Calu3 (cell line): ENCODE measurements around the gene PTPN1. TPM values are rescaled to one million over a fixed set of nuclear protein-coding genes. Genes with fewer than 3 reads are reported as not detected.

ENCODE experiments used
- BruUV-seq: library from RNA; stranded (reverse); fragments of 400-500 nt; replicated peaks from 2 replicates; lab custom pipeline; 2021; lab: Mats Ljungman, UMichigan
- CTCF ChIA-PET: fragments of 300-600 bp; sonication (Branson Sonifier 250); formaldehyde crosslinking; loops from one replicate; lab custom pipeline; 2022; ENCODE audit warnings: antibody characterized with exemption; lab: Charles Lee
- DNase-seq: peaks from one replicate; pipeline ENCODE4 v3.0.0; 2022
- H3K27ac Mint-ChIP-seq: one replicate; pipeline ENCODE4 v1.8.0; 2022; ENCODE audit warnings: mixed read lengths; ENCODE audit not compliant: unreplicated experiment
- H3K27me3 Mint-ChIP-seq: one replicate; pipeline ENCODE4 v1.8.0; 2022; ENCODE audit warnings: mixed read lengths; ENCODE audit not compliant: unreplicated experiment
- H3K36me3 Mint-ChIP-seq: one replicate; pipeline ENCODE4 v1.8.0; 2022; ENCODE audit warnings: mild to moderate bottlenecking, moderate library complexity, mixed read lengths; ENCODE audit not compliant: insufficient read depth, unreplicated experiment
- H3K4me1 Mint-ChIP-seq: one replicate; pipeline ENCODE4 v1.8.0; 2022; ENCODE audit warnings: mild to moderate bottlenecking, low read depth, mixed read lengths; ENCODE audit not compliant: unreplicated experiment
- H3K4me3 Mint-ChIP-seq: one replicate; pipeline ENCODE4 v1.8.0; 2022; ENCODE audit warnings: mild to moderate bottlenecking, low read depth, moderate library complexity, mixed read lengths; ENCODE audit not compliant: unreplicated experiment
- H3K9me3 Mint-ChIP-seq: one replicate; pipeline ENCODE4 v1.8.0; 2022; ENCODE audit warnings: low read depth, mixed read lengths; ENCODE audit not compliant: unreplicated experiment
- CTCF ChIP-seq: fragments of 200-600 bp; IDR thresholded peaks from one replicate; pipeline ENCODE4 v1.8.0; 2022; ENCODE audit warnings: antibody characterized with exemption; ENCODE audit not compliant: unreplicated experiment
- intact Hi-C: fragments of 100-400 bp; cut with micrococcal nuclease; formaldehyde crosslinking; loops from one replicate; pipeline ENCODE4 v1.10.0; 2022; ENCODE audit not compliant: unreplicated experiment
- total RNA-seq: library from RNA; stranded (reverse); gene quantifications from 2 replicates; pipeline ENCODE4 v1.2.3, GENCODE V29; 2022

The PTPN1 gene
- total RNA-seq, 1 experiment from 2014 or later = 58.5 TPM

GRCh38 chr20:50484271-50484976, 25.8 kb upstream of the PTPN1 start:
- no peak for TF ChIP-seq CTCF
- Mint-ChIP-seq H3K36me3 (peaks cover 6% of the 10 kb centered on the region), H3K4me1 (peaks cover 14% of the 10 kb centered on the region), H3K9me3 (peaks cover 3% of the 10 kb centered on the region), H3K4me3 (peak overlapping the region; percentile 65), H3K27ac (peak overlapping the region; percentile 58), H3K27me3 (no peaks in the 10 kb centered on the region)
- CTCF ChIA-PET = interaction anchor here (0.9 to 1.2 kb wide), 2 partner anchors 80 to 104 kb away, joined by 3 to 4 read pairs; no protein-coding TSS in a partner anchor
- BruUV-seq = no TSS peak
- DNase-seq = no peak
- intact Hi-C loops = no loop called here

GRCh38 chr20:50487397-50487796, 22.8 kb upstream of the PTPN1 start:
- Mint-ChIP-seq H3K36me3 (peaks cover 6% of the 10 kb centered on the region), H3K4me1 (peaks cover 18% of the 10 kb centered on the region), H3K4me3 (no peak overlapping the region), H3K27me3 (no peaks in the 10 kb centered on the region), H3K27ac (no peak overlapping the region), H3K9me3 (peaks cover 3% of the 10 kb centered on the region)
- intact Hi-C loops = no loop called here
- TF ChIP-seq CTCF = no peak
- CTCF ChIA-PET = interaction anchor here (0.6 to 1.2 kb wide), 4 partner anchors 16 to 87 kb away, joined by 3 to 5 read pairs (median 3); no protein-coding TSS in a partner anchor
- no TSS peak for BruUV-seq
- no peak for DNase-seq

GRCh38 chr20:50488236-50488806, 21.9 kb upstream of the PTPN1 start:
- no peak overlapping the region for H3K4me3 Mint-ChIP-seq
- no peak for TF ChIP-seq CTCF
- DNase-seq = no peak
- peaks cover 26% of the 10 kb centered on the region for H3K4me1 Mint-ChIP-seq
- H3K36me3 Mint-ChIP-seq = peaks cover 13% of the 10 kb centered on the region
- intact Hi-C loops = no loop called here
- H3K9me3 Mint-ChIP-seq = peaks cover 3% of the 10 kb centered on the region
- no peaks in the 10 kb centered on the region for H3K27me3 Mint-ChIP-seq
- CTCF ChIA-PET = interaction anchor here (0.7 to 1.2 kb wide), 2 partner anchors 17 to 27 kb away, joined by 3 to 5 read pairs; no protein-coding TSS in a partner anchor
- no peak overlapping the region for H3K27ac Mint-ChIP-seq
- no TSS peak for BruUV-seq

GRCh38 chr20:50491168-50491567, 19.0 kb upstream of the PTPN1 start:
- no TSS peak for BruUV-seq
- no peaks in the 10 kb centered on the region for H3K9me3 Mint-ChIP-seq
- DNase-seq = no peak
- no peaks in the 10 kb centered on the region for H3K27me3 Mint-ChIP-seq
- no peak overlapping the region for H3K4me3 Mint-ChIP-seq
- no peak for TF ChIP-seq CTCF
- H3K27ac Mint-ChIP-seq = no peak overlapping the region
- peaks cover 8% of the 10 kb centered on the region for H3K36me3 Mint-ChIP-seq
- intact Hi-C loops = loop anchor here (5.0 kb wide), 1 partner anchor 86 kb away; no protein-coding TSS in a partner anchor
- CTCF ChIA-PET = interaction anchor here (1.0 kb wide), 1 partner anchor 13 kb away, joined by 3 read pairs; no protein-coding TSS in a partner anchor
- peaks cover 22% of the 10 kb centered on the region for H3K4me1 Mint-ChIP-seq
